T-helper 17 cell (primary cell): ENCODE data around the gene ZNF507. TPM values are rescaled to one million over a fixed set of nuclear protein-coding genes. Genes with fewer than 3 reads are reported as not detected.
A peak's percentile ranks its signal among the peaks of the same experiment; 100 is the strongest.

Source experiments
- ATAC-seq: fragments of 150-1000 bp; cut with Tn5 transposase; 2 replicates; pipeline ENCODE4 v1.10.0; 2021; ENCODE audit warnings: mild to moderate bottlenecking, moderate library complexity
- DNase-seq, 3 donors: peaks; one replicate each; pipeline versions ENCODE4 v3.0.0 to v3.0.0-alpha.2; 2020 to 2021
- H3K9me3 ChIP-seq: one replicate; pipeline ENCODE4 v1.7.0; 2013; ENCODE audit warnings: low read length, mild to moderate bottlenecking; ENCODE audit not compliant: control insufficient read depth, poor library complexity, severe bottlenecking
- H3K27ac Mint-ChIP-seq: one replicate; pipeline ENCODE4 v1.8.0; 2022; ENCODE audit warnings: mild to moderate bottlenecking, moderate library complexity, mixed read lengths
- H3K27me3 Mint-ChIP-seq: one replicate; pipeline ENCODE4 v1.8.0; 2022; ENCODE audit warnings: mixed read lengths
- H3K36me3 Mint-ChIP-seq: one replicate; pipeline ENCODE4 v1.8.0; 2022; ENCODE audit warnings: low read depth, mixed read lengths
- H3K4me1 Mint-ChIP-seq: one replicate; pipeline ENCODE4 v1.8.0; 2022; ENCODE audit warnings: mild to moderate bottlenecking, mixed read lengths
- H3K4me3 Mint-ChIP-seq: one replicate; pipeline ENCODE4 v1.8.0; 2022; ENCODE audit warnings: mild to moderate bottlenecking, moderate library complexity, mixed read lengths
- total RNA-seq, 4 donors: library from RNA in 2 of 4; stranded (reverse) in 2 of 4; gene quantifications; one replicate each; pipeline ENCODE4 v1.2.3 and lab custom pipeline; 2022 to 2026

ZNF507 gene
- total RNA-seq, 2 donors from 2014 or later, result 23.1 to 36.1 TPM

DNA sequence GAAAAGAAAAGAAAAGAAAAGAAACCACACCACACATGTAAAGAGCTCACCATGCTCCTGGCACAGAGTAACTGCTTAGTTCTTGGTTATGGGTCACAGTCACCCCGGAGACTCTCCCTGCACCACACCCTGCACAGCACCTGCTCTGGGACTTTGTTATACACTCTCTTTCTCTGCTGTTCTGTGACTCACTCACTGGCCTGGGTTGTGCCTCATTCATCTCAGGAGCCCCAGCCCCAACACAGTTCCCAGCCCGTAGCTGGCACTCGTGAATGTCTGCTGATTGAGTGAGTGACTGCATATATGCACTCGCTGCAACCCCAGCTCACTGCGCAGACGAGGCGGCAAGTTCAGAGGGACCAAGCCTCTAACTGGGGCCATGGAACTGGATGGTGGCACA is 22.9 kb upstream of the ZNF507 start:
- DNase-seq (no peak), ATAC-seq (no peak)
- H3K9me3 ChIP-seq, result no peaks in the 10 kb centered on the region
- no peak overlapping the region for H3K4me3 Mint-ChIP-seq
- peak overlapping the region; percentile 41 for H3K27ac Mint-ChIP-seq
- peaks cover 35% of the 10 kb centered on the region for H3K27me3 Mint-ChIP-seq
- H3K36me3 Mint-ChIP-seq, result peaks cover 5% of the 10 kb centered on the region
- H3K4me1 Mint-ChIP-seq, result no peaks in the 10 kb centered on the region

DNA sequence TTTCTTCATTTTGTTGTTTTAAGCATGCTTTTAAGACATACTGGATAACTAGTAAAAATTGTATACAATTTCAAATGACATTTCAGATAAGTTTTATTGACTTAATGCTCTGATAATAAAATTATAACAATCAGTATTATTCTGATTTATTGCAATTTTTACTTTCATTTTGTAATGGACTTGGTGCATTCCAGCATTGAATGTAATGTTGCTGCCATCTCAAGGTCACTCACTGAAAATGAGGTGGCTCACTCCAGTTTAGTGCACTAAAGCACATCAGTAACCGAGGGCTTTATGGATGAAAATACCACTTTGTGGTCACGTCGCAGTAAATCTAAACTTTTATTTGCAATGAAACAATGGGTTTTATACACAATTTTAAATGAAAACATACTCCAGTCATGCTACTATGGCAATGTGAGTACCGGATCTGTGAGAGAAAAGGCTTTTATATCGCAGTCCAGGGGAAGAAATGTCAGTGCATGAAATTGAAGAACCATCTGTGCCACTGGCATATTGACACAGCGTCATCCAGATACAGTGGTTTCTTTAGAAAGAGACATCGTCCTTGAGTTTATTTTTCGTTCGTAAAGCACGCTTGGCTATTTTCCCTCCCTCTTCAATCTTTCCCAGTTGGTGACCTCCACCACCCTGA is 20.7 kb upstream of the ZNF507 start:
- no peaks in the 10 kb centered on the region for H3K9me3 ChIP-seq
- ATAC-seq (no peak), DNase-seq (no peak)
- H3K4me1 Mint-ChIP-seq, result no peaks in the 10 kb centered on the region
- no peak overlapping the region for H3K27ac Mint-ChIP-seq
- no peak overlapping the region for H3K4me3 Mint-ChIP-seq
- peaks cover 41% of the 10 kb centered on the region for H3K27me3 Mint-ChIP-seq
- H3K36me3 Mint-ChIP-seq, result peaks cover 5% of the 10 kb centered on the region

DNA sequence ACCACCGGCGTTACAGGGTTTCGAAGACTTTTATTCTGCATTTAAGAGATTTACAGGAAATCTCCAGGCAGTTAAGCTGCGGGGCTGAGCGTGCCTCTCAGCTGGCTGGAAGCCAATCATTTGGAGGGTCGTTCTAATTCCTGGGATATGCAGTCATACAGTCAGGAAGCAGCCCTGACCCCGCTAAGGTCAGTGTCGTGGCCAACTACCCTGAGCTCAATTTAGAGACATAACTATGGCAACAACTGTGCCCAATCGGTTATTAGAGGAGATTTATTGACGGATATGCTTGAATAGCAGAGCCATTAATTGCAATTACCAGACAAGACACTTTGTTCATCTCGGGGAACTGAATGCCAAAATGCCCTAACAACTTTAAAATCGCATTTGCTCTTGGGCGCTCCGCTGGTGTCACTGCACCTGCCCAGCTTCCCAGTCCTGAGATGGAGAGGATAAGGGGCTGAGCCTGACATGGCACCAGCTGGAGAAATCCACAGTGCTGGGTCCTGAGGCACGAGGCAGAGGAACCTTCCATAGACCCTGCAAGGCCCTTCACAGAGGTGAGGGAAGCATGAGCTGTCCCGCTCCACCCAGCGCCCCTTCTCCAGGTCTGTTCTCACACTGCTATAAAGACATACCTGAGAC is 15.1 kb upstream of the ZNF507 start:
- no peak overlapping the region for H3K4me3 Mint-ChIP-seq
- peaks cover 3% of the 10 kb centered on the region for H3K36me3 Mint-ChIP-seq
- DNase-seq (no peak), ATAC-seq (no peak)
- peaks cover 2% of the 10 kb centered on the region for H3K4me1 Mint-ChIP-seq
- no peaks in the 10 kb centered on the region for H3K9me3 ChIP-seq
- no peak overlapping the region for H3K27ac Mint-ChIP-seq
- H3K27me3 Mint-ChIP-seq, result peaks cover 39% of the 10 kb centered on the region

DNA sequence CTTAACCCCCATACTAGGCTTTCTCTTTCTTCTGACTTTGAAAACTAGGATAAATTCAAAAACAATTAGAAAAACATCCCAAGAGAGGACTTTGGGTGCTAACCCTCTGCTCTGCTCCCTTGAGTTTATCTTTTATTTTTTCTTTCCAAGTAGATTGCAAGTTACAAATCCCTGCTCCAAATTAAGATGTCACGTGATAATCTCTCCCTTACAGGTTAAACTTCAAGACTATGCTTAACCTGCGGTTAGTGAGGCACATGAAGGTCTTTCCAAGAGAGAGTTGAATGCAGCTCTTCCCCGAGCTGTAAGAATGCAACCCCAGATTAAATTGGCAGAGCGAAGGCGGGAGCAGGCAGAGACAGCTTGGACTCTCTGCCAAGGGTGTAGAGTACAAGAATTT is 12.2 kb upstream of the ZNF507 start:
- ATAC-seq (no peak), DNase-seq (no peak)
- Mint-ChIP-seq H3K4me3 (no peak overlapping the region), H3K27me3 (peaks cover 24% of the 10 kb centered on the region), H3K36me3 (no peaks in the 10 kb centered on the region), H3K4me1 (peaks cover 5% of the 10 kb centered on the region), H3K27ac (no peak overlapping the region)
- H3K9me3 ChIP-seq, result no peaks in the 10 kb centered on the region

DNA sequence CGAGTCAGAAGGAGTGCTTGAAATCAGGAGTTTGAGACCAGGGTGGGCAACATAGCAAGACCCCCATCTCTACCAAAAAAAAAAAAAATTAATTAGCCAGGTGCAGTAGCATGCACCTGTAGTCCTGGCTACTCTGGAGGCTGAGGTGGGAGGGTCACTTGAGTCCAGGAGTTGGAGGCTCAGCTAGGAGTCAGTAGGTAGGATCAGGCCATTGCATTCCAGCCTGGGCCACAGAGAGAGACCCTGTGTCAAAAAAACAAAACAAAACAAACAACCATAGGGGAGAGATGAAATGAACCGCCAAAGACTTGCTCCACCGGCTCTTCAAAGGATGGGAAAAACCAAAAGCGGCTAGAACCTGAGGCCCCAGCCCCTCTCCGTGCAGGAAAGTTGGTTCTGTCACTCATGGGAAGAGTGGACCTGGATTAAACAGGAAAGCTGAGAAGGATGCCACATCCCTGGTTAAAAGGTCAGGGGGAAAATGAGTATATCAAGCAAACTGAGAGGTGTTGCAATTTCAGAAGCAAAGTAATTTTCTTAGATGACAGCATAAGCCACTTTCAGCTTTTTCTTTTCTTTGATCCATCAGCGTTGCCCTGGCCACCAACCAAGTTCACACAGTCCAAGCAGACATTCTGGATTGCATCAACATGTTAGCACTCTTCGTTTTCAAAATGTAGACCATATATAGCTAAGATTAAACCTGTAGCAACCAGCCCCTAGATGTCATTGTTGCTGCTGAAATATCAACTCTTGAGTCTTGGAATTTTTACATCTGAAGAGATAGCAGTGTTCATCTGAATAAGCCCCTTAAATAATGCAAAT is 8.9 kb upstream of the ZNF507 start:
- ATAC-seq (no peak), DNase-seq (no peak)
- no peak overlapping the region for H3K4me3 Mint-ChIP-seq
- H3K9me3 ChIP-seq, result no peaks in the 10 kb centered on the region
- peaks cover 10% of the 10 kb centered on the region for H3K27me3 Mint-ChIP-seq
- no peaks in the 10 kb centered on the region for H3K36me3 Mint-ChIP-seq
- H3K27ac Mint-ChIP-seq, result no peak overlapping the region
- H3K4me1 Mint-ChIP-seq, result peaks cover 8% of the 10 kb centered on the region

DNA sequence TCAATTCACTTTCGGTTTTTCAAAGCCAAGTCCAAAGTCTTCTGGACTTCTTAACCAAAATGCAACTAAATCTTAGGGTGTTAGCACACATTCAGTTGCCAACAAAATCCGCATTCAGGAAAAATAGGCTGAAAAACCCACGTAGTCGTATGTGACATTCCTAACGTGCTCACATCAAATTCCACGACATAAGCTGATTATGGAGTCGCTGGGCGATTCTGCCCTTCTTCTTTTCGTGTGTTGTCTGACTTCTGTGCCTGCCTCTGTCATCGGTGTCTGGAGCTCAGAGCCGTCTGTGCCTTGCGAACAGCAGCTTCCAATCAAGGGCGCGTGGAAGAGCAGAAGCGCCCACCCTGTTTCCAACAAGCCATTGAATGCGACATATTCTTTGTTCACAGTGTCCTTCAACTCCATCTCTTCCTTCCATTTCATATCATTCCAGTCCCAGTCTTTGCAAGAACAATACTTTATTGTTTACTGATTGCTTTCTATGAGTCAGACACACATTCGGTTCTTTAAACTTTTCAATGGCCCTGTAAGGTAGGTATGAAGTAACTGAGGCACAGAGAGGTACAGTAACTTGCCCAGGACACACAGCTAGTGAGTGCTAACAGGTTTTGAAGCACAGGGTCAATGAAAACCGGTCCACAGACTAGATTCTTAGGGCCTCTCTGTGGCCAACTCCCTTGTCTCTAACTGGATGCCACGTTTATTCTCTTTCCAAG is 8.2 kb upstream of the ZNF507 start:
- peaks cover 6% of the 10 kb centered on the region for H3K27me3 Mint-ChIP-seq
- H3K4me1 Mint-ChIP-seq, result peaks cover 8% of the 10 kb centered on the region
- no peaks in the 10 kb centered on the region for H3K36me3 Mint-ChIP-seq
- no peaks in the 10 kb centered on the region for H3K9me3 ChIP-seq
- DNase-seq, result no peak
- H3K27ac Mint-ChIP-seq, result no peak overlapping the region
- no peak for ATAC-seq
- H3K4me3 Mint-ChIP-seq, result no peak overlapping the region

DNA sequence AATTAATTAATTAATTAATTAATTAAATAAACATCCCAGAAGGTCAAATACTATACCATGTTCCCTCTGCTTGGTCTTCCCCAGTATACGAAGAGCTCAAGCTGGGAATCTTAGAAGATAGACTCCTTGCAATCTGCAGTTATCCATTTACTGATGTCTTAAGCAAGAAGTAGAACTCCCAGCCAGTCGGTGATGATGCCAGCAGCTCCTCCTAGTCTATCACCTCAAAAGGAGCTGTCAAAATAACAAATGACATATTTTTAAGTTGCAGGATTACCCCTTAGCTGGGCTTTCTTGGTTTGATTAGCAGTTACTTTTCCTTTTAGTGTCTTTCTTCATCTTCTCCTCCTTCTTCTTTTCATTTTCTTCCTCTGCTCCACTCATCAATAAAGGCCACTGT is 6.0 kb upstream of the ZNF507 start:
- DNase-seq (no peak), ATAC-seq (no peak)
- peaks cover 8% of the 10 kb centered on the region for H3K4me1 Mint-ChIP-seq
- no peak overlapping the region for H3K4me3 Mint-ChIP-seq
- H3K9me3 ChIP-seq, result no peaks in the 10 kb centered on the region
- peaks cover 9% of the 10 kb centered on the region for H3K27me3 Mint-ChIP-seq
- no peaks in the 10 kb centered on the region for H3K36me3 Mint-ChIP-seq
- H3K27ac Mint-ChIP-seq, result no peak overlapping the region

DNA sequence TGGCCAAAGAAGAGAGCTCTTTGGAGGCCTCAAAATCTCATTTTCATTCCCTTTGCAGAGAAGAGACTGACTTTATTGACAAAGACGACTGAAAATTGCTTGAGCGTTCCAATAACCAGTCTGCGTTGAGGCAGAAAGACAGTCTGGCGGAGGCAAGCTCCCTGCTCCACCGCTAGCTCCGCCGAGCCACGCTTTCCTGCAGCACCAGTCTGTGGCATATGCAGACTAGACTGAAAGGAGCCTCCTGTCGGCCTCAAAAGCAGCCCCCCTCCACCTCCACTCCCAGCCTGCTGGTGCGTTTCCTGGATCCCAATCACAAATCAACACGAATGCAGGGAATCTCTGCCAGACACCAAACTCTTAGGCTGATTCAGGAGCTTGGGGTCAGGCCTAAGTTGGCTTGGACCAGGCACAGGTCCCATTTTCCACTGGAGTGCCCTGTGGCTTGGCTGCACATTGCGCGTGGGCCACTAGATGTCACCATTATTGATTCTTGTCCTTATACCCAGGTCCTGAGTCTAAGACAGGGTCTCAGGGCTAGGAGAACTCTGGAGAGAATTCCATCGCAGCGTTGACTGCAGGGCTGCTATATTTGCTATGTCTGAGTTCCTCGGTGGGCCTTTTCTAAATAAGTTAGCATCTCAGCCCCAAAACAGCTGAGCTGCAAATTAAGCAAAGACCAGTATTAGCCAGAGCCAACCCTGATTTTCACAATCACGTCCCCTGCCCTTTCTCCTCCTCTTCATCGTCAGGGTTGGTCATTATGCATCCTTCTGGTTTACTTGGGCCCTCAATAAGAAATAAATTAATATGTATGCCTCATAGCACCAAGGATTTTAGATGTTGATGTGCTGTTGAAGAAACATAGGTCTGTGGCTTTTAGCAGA is 5.2 kb upstream of the ZNF507 start:
- Mint-ChIP-seq H3K4me3 (no peak overlapping the region), H3K27me3 (peaks cover 4% of the 10 kb centered on the region), H3K27ac (no peak overlapping the region), H3K36me3 (no peaks in the 10 kb centered on the region), H3K4me1 (peaks cover 6% of the 10 kb centered on the region)
- DNase-seq (peak in 1 of 3 donors; percentile 31), ATAC-seq (peak; percentile 75)
- no peaks in the 10 kb centered on the region for H3K9me3 ChIP-seq

DNA sequence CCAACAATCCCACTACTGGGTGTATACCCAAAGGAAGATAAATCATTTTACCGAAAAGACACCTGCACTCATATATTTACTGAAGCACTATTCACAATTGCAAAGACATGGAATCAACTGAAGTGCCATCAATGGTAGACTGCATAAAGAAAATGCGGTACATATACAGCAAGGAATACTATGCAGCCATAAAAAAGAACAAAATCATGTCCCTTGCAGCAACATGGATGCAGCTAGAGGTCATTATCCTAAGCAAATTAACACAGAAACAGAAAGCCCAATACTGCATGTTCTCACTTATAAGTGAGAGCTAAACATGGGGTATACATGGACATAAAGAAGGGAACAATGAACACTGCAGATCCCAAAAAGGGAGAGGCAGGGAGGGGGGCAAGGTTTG is 2.7 kb upstream of the ZNF507 start:
- H3K4me3 Mint-ChIP-seq, result no peak overlapping the region
- H3K4me1 Mint-ChIP-seq, result peaks cover 3% of the 10 kb centered on the region

DNA sequence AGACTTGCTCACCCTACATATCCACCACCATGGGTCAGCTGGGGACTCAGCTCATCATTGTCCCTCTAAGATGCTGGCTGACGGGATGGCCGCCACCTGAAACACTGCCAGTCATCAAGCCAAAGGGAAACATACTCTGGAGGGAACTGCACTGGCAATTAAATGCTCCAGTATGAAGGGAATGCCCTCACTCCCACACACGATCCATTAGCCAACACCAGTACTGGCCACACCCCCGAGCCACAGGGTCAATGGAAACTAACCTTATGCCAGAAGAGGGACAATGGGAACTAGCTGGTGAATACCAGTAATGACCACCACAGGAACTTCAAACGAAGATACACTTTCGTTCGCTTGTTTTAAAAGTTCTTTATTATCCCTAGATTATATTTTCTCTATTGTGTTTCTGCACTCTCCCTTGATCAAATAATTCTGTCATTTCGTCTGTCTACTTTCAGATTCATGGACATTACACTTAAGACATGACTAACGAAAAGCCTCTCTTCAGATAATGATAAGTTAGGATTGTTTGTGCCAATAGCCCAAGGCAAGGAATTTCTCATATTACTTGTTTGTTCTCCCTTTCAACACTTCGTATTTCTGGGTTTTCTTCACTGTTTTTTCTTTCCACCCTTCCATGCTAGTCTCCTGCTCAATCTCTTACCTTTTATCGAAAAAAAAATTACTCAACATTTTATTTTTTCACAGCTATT is 1.7 kb upstream of the ZNF507 start:
- Mint-ChIP-seq H3K27me3 (peaks cover 4% of the 10 kb centered on the region), H3K4me3 (no peak overlapping the region), H3K4me1 (peaks cover 5% of the 10 kb centered on the region), H3K36me3 (peaks cover 4% of the 10 kb centered on the region), H3K27ac (no peak overlapping the region)
- DNase-seq, result no peak
- no peaks in the 10 kb centered on the region for H3K9me3 ChIP-seq
- no peak for ATAC-seq

More for the DNA sequence above, 2.7 kb upstream of the ZNF507 start:
- no peak for ATAC-seq
- DNase-seq, result no peak
- H3K27ac Mint-ChIP-seq, result no peak overlapping the region
- no peaks in the 10 kb centered on the region for H3K9me3 ChIP-seq
- peaks cover 3% of the 10 kb centered on the region for H3K36me3 Mint-ChIP-seq
- H3K27me3 Mint-ChIP-seq, result peaks cover 4% of the 10 kb centered on the region

DNA sequence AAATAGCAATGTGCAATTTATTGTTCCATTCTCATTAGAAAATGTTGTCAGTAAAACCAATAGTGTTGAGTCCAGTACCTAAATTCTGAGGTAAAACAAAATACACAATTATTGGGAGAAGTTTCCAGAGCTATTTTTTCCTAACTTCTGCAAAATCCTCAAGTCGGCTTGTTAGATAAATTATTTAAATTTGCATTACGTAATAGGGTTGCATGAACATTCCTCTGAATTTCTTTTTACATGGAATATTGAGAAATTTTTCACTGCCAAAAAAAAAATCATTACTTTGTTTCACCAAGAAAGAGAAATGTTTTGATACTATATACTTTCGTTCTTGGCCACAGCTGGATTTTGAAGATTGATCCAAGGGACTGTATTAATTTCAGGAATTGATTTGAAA is 1.5 kb downstream of the ZNF507 start:
- ATAC-seq (no peak), DNase-seq (no peak)
- Mint-ChIP-seq H3K27ac (peak overlapping the region; percentile 94), H3K4me1 (peaks cover 29% of the 10 kb centered on the region), H3K36me3 (peaks cover 13% of the 10 kb centered on the region), H3K27me3 (peaks cover 4% of the 10 kb centered on the region), H3K4me3 (peak overlapping the region; percentile 96)
- H3K9me3 ChIP-seq, result no peaks in the 10 kb centered on the region

DNA sequence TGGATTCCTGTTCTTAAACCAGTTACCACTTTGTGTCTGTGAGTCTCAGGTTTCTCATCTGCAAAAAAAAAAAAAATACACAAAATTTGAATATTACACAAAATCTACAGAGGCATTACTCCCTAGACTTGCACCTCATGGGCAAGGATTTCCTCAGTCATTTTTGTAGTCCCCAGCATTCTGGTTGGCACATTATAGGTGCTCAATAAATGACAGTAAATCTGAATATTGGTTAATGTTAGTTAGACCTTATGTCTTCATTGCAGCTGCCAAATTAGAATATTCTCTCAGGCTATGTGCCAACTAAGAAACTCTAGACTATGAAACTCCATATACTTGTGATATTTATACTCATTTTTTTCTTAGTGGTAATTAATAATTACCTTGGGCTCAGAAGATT is 2.2 kb downstream of the ZNF507 start:
- DNase-seq, result no peak
- Mint-ChIP-seq H3K27ac (no peak overlapping the region), H3K4me1 (peaks cover 30% of the 10 kb centered on the region), H3K27me3 (peaks cover 4% of the 10 kb centered on the region), H3K36me3 (peaks cover 13% of the 10 kb centered on the region), H3K4me3 (no peak overlapping the region)
- ATAC-seq, result no peak
- H3K9me3 ChIP-seq, result no peaks in the 10 kb centered on the region
